GM20000 (cell line): ENCODE data around the gene PLCH1.

Experiments used
- DNase-seq: peaks from one replicate; pipeline ENCODE4 v3.0.0; 2012; ENCODE audit warnings: low spot score
- CTCF ChIP-seq: IDR thresholded peaks from 2 replicates; pipeline ENCODE4 v1.5.1; 2012; ENCODE audit warnings: mild to moderate bottlenecking, control low read depth; ENCODE audit errors: extremely low read depth, missing control alignments

The PLCH1 gene

DNA sequence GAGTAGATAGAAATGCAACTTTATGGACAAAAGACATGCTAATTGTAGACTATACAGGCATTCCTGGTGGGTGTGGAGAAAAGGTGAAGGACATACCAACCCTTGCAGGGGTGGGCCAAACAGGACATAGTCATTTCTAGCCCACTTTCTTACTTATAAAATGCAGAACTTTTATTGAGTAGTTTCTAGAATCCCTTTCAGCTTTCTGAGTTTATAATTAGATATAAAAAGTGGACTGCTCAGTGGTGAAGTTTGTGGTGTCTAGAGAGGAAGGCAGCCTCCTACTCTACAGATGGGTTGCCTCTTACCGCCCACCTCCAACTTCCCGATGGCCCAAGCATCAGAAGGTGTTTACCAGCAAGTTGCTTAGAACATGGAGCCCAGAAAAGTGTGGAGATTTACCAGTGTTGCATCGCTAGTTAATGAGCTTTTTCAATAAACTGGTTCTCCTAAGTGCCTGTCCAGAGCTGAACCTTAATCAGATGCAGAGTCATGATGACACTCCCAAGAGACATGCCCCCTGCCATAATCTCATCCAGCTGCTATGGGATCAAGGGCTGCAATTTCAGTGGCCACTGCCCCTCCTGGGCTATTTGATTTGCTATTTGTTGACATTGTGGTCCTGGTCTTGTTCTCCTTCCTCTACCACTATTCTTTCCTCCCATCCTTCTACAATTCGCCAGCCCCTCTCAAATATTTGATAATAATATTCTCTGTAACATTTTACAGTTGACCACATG is 373.9 kb downstream of the PLCH1 start:
- no peak for DNase-seq
- TF ChIP-seq CTCF = no peak

- no peak for DNase-seq
- no peak for TF ChIP-seq CTCF
Measured at GRCh38 chr3:155370198-155370597, 374.7 kb downstream of the PLCH1 start.

DNA sequence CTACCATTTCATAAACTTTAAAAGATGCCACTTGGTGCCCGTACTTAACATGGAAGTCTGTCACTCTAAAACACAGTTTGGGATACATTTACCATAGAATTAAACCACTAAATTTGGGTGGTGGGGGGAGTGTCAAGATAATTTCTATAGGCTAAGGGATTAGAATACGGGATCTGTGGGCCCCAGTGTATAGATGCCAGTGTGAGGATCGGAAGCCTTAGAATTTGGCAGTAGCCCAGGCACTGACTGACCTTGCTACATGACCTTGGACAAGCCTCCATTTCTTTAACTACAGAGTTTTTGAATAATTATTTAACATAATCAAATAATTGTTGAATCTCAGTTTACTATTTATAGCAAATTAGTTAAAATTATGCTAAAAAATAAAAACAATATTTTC is 375.1 kb downstream of the PLCH1 start:
- no peak for TF ChIP-seq CTCF
- DNase-seq = no peak

DNA sequence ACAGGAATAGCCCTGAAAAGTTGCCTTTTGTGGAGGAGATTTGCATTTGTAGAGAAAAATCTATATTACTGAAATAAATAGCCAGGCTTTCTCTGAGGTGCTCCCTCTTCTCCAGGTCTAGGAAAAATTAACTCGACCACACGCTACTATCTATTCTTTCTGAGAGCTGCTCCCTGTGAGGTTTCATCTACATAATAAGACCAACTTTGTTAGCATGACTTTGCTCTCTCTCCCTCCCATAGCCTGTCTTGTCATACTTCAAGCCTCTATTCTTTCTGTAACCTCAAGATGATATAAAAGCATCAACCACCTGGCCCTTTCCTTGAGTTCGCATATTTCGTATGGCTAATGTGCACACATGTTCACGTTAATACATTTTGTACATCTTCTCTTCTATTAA is 375.6 kb downstream of the PLCH1 start:
- TF ChIP-seq CTCF = no peak
- no peak for DNase-seq

DNA sequence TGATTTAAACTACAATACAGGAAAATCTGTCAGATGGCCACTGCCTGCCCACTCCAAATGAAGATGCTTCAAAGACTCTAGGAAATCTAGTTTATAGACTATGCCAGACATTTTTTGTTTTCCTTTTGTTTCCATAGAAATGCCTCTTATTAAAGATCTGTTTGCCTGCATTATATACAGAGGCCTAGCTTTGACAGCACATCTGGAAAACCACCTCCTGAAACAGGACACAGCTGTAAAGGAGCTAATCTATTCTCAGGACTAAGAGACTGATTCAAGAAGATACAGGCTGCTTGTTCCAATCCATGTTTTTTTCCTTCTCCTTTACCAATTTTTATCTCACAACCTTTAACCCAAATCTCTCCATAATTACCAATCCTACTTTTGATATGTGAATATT is 376.1 kb downstream of the PLCH1 start:
- DNase-seq = no peak
- no peak for TF ChIP-seq CTCF

GRCh38 chr3:155367506-155367905 is 377.4 kb downstream of the PLCH1 start:
- DNase-seq = no peak
- TF ChIP-seq CTCF = no peak

DNA sequence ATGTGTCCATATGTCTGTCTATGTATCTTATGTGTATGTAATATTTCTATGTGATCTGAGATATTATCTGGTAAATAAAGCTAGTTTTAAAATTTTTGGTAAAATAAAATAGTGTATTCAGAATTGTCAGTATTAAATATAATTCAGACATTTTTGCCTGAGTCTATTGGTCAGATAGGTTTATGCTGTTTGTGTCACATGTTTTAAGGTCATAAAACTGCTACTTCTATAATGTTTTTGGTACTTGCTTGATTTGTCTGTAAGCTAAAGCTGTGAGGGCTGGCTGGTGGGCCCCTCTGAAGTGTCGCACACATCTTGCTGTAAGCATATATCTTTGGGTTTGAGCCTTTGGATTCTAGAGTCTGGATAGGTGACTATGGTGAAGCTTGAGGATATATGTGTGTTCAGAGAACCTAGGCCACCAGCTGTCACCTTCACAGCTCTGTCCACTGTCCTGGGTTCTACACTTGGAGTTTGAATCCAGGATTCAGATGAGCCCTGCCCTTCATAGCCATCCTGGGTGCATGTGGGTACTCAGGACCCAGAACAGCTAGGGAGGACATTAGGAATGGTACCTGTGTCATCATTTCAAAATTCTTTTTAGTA is 379.6 kb downstream of the PLCH1 start:
- no peak for DNase-seq
- TF ChIP-seq CTCF = no peak
